ENCODE measurements around the gene NOTCH2.

The NOTCH2 gene

GRCh38 chr1:119884711-119885110 lies 184.8 kb downstream of the NOTCH2 start:
- H4K20me1 ChIP-seq (ENCODE audit: insufficient read depth, low read length), result no peaks in the 10 kb centered on the region
- no peak overlapping the region for H2AFZ ChIP-seq (ENCODE audit: low read depth, low read length)
- peaks cover 35% of the 10 kb centered on the region for H3K27me3 ChIP-seq (ENCODE audit: low read depth, low read length)
- no peaks in the 10 kb centered on the region for H3K4me1 ChIP-seq (ENCODE audit: low read length)
- TF ChIP-seq EZH2phosphoT487 (IDR thresholded peaks at IDR 0.05; ENCODE audit: low read depth) (no peak), CTCF (IDR thresholded peaks at IDR 0.05; ENCODE audit: low read depth, low read length) (no peak)
- no peaks in the 10 kb centered on the region for H3K79me2 ChIP-seq (ENCODE audit: low read length)
- no peak overlapping the region for H3K27ac ChIP-seq (ENCODE audit: low read length)
- peaks cover 14% of the 10 kb centered on the region for H3K9me3 ChIP-seq (ENCODE audit: insufficient read depth, low read length)
- H3K4me2 ChIP-seq (ENCODE audit: low read length), result no peak overlapping the region
- peaks cover 5% of the 10 kb centered on the region for H3K36me3 ChIP-seq (replicated peaks; ENCODE audit: low read depth, low read length)
- H3K4me3 ChIP-seq (ENCODE audit: low read length), result no peak overlapping the region
- H3K9ac ChIP-seq (ENCODE audit: low read length), result no peak overlapping the region

- Histone ChIP-seq H4K20me1 (ENCODE audit: insufficient read depth, low read length) (no peaks in the 10 kb centered on the region), H3K4me1 (ENCODE audit: low read length) (no peaks in the 10 kb centered on the region), H2AFZ (ENCODE audit: low read depth, low read length) (no peak overlapping the region), H3K9me3 (ENCODE audit: insufficient read depth, low read length) (peaks cover 11% of the 10 kb centered on the region), H3K4me3 (ENCODE audit: low read length) (no peak overlapping the region), H3K36me3 (replicated peaks; ENCODE audit: low read depth, low read length) (peaks cover 2% of the 10 kb centered on the region), H3K4me2 (ENCODE audit: low read length) (no peak overlapping the region), H3K27ac (ENCODE audit: low read length) (no peak overlapping the region), H3K79me2 (ENCODE audit: low read length) (no peaks in the 10 kb centered on the region), H3K9ac (ENCODE audit: low read length) (no peak overlapping the region), H3K27me3 (ENCODE audit: low read depth, low read length) (peaks cover 36% of the 10 kb centered on the region)
- no peak for TF ChIP-seq EZH2phosphoT487 (IDR thresholded peaks at IDR 0.05; ENCODE audit: low read depth)
- no peak for TF ChIP-seq CTCF (IDR thresholded peaks at IDR 0.05; ENCODE audit: low read depth, low read length)
Observed at GRCh38 chr1:119883826-119884225, 185.6 kb downstream of the NOTCH2 start.

- TF ChIP-seq EZH2phosphoT487 (IDR thresholded peaks at IDR 0.05; ENCODE audit: low read depth) (no peak), CTCF (IDR thresholded peaks at IDR 0.05; ENCODE audit: low read depth, low read length) (no peak)
- Histone ChIP-seq H3K9me3 (ENCODE audit: insufficient read depth, low read length) (no peaks in the 10 kb centered on the region), H3K27me3 (ENCODE audit: low read depth, low read length) (peaks cover 44% of the 10 kb centered on the region), H3K27ac (ENCODE audit: low read length) (no peak overlapping the region), H3K4me2 (ENCODE audit: low read length) (no peak overlapping the region), H4K20me1 (ENCODE audit: insufficient read depth, low read length) (no peaks in the 10 kb centered on the region), H2AFZ (ENCODE audit: low read depth, low read length) (no peak overlapping the region), H3K9ac (ENCODE audit: low read length) (no peak overlapping the region), H3K4me1 (ENCODE audit: low read length) (no peaks in the 10 kb centered on the region), H3K36me3 (replicated peaks; ENCODE audit: low read depth, low read length) (no peaks in the 10 kb centered on the region), H3K4me3 (ENCODE audit: low read length) (no peak overlapping the region), H3K79me2 (ENCODE audit: low read length) (no peaks in the 10 kb centered on the region)
Observed at GRCh38 chr1:119882132-119883049, 187.1 kb downstream of the NOTCH2 start.

- Histone ChIP-seq H3K4me2 (ENCODE audit: low read length) (no peak overlapping the region), H3K36me3 (replicated peaks; ENCODE audit: low read depth, low read length) (no peaks in the 10 kb centered on the region), H3K9me3 (ENCODE audit: insufficient read depth, low read length) (no peaks in the 10 kb centered on the region), H3K27me3 (ENCODE audit: low read depth, low read length) (peaks cover 50% of the 10 kb centered on the region), H3K9ac (ENCODE audit: low read length) (no peak overlapping the region), H3K4me1 (ENCODE audit: low read length) (no peaks in the 10 kb centered on the region), H3K27ac (ENCODE audit: low read length) (no peak overlapping the region), H3K4me3 (ENCODE audit: low read length) (no peak overlapping the region), H3K79me2 (ENCODE audit: low read length) (no peaks in the 10 kb centered on the region), H4K20me1 (ENCODE audit: insufficient read depth, low read length) (no peaks in the 10 kb centered on the region), H2AFZ (ENCODE audit: low read depth, low read length) (no peak overlapping the region)
- TF ChIP-seq EZH2phosphoT487 (IDR thresholded peaks at IDR 0.05; ENCODE audit: low read depth) (no peak), CTCF (IDR thresholded peaks at IDR 0.05; ENCODE audit: low read depth, low read length) (no peak)
Observed at GRCh38 chr1:119879510-119880434, 189.7 kb downstream of the NOTCH2 start.
